Breast epithelium (tissue), 3 donors: Measurements from ENCODE around the gene MRPL21.

Source experiments
- POLR2AphosphoS5 ChIP-seq, 3 donors: sonication (generic); formaldehyde crosslinking; IDR thresholded peaks; one replicate each; pipeline ENCODE4 v1.6.1; 2017; ENCODE audit warnings: antibody characterized with exemption in 3 of 3
- TF ChIP-seq, protein P1 (sequence below), 3 donors: fragments of 450-650 bp; IDR thresholded peaks; one replicate each; pipeline ENCODE4 v1.5.1; 2016 to 2017; ENCODE audit warnings: antibody characterized with exemption in 3 of 3, mild to moderate bottlenecking in 3 of 3, moderate library complexity in 3 of 3

DNA sequence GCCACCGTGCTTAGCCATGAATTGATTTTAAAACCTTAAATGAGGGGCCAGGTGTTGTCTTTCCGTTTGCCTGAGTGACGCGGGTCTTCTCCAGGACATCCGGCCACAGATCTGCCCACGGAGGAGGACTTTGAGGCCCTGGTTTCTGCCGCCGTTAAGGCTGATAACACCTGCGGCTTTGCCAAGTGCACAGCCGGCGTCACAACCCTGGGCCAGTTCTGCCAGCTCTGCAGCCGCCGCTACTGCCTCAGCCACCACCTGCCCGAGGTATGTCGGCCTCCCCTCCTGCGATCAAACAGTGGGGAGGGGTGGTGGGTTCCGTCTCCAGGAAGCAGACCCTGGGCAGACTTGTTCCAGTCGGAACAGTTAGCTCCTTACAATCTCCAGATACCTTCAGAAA lies 34.5 kb upstream of the MRPL21 start:
- TF ChIP-seq, protein P1, sequence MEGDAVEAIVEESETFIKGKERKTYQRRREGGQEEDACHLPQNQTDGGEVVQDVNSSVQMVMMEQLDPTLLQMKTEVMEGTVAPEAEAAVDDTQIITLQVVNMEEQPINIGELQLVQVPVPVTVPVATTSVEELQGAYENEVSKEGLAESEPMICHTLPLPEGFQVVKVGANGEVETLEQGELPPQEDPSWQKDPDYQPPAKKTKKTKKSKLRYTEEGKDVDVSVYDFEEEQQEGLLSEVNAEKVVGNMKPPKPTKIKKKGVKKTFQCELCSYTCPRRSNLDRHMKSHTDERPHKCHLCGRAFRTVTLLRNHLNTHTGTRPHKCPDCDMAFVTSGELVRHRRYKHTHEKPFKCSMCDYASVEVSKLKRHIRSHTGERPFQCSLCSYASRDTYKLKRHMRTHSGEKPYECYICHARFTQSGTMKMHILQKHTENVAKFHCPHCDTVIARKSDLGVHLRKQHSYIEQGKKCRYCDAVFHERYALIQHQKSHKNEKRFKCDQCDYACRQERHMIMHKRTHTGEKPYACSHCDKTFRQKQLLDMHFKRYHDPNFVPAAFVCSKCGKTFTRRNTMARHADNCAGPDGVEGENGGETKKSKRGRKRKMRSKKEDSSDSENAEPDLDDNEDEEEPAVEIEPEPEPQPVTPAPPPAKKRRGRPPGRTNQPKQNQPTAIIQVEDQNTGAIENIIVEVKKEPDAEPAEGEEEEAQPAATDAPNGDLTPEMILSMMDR (IDR thresholded peaks at IDR 0.05) = no peak
- TF ChIP-seq POLR2AphosphoS5 (IDR thresholded peaks at IDR 0.05) = no peak
